Measurements from ENCODE around the gene TTC39C.
A peak's percentile ranks its signal among the peaks of the same experiment; 100 is the strongest.

TTC39C gene

DNA sequence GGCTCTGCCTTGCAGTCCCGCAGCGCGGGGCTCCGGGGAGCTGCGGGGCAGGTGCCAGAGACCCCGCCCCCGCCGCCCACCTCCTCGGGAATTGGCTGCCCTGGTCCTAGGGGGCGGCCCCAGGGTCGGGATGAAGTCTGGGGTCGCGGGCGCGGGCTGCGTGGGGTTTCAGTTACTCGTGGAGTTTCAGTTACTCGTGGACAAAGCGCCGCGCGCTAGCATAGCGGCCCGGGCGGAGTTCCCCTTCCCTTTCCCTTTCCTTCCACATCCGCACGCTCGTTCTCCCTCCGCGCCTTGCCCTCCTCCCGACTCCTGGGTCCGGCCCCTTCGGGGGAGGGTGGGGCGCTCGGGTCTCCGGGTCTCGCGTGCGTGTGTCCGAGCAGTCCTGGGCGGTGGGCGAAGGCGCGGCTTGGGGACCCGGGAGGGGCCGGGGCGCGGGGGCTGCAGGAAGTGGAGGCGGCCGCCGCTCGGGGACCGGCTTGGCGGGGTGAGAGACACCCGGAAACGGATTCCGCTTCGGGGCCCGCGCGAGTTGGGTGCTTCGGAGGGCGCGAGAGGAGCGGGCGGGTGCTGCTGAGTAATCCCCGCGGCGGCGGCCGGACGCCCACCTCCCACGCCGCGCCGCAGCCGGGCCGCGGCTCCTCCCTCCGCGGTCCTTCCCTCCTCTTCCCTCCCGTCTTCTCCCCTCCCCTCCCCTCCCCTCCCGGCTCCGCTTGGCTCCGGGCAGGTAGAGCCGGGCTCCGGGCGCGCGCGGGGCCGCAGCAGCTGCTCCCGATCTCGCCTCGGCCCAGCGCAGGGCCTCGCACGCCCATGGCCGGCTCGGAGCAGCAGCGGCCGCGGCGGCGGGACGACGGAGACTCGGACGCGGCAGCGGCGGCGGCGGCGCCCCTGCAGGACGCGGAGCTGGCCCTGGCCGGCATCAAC, at the start of gene TTC39C:
TSS of gene TTC39C (plus strand) at position 693 of the 924 bp plus-strand sequence. CDS start at position 811, 118 bp downstream.
- peak; percentile 86 for DNase-seq (ENCODE audit: low read depth)

- no peak for DNase-seq (ENCODE audit: low read depth)
These were observed 47.6 kb upstream of the TTC39C start for GRCh38 chr18:23966909-23967308.

DNA sequence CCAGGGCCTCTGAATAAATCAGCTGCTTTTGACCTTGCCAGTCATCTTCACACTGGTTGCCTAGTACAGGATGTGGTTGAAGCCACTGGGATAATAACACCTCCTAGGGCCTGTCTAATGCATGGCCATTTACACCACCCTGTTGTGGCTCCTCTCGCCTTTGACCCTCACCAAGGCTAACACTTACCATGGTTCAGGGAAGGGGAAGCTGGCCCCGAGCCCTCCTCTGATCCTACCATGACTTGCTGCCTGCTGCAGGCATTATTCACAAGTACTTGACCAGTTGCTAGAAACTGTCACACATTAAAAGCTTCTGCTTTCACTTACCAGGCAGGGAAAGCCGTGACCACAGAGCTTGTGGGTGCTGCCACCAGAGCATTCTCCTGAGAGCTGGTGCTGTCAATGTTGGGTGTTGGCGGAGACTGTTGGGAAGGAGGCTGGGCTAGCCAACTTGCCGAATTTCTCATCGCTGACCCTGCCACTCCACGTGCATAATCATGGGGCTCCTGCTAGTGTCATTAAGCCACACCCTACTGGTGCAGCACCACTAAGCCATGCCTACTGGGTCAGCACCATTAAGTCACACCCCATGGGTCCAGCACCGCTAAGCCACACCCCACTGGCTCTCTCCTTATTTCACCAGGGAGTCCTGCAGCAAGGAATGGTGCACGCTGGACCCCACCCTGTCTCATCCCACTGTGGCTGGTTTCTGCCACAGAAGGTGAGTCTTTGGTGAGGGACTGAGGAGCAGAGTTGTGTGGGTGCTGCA, 47.0 kb upstream of the TTC39C start:
- DNase-seq (ENCODE audit: low read depth): no peak

- no peak for DNase-seq (ENCODE audit: low read depth)
These were observed 45.6 kb upstream of the TTC39C start for GRCh38 chr18:23968638-23969604.

DNA sequence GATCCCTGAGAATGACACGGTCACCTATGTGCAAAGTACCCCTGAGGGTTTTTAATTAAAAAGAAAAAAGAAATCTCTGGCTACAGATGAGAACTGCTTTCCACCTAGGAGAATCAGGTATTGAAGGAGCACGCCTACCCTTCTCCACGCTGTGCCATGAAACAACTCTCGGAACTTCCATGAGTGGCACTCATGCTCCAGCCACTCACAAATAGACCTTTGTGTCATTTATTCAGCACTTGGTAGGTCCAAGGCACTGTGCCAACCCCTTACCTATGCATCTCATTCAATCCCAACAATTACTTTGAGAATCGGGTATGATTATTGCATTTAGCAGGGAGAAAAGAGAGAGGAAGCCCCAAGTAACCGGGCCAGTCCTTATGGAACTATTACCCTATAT, 44.9 kb upstream of the TTC39C start:
- DNase-seq (ENCODE audit: low read depth): no peak

- no peak for DNase-seq (ENCODE audit: low read depth)
These were observed 44.1 kb upstream of the TTC39C start for GRCh38 chr18:23970161-23971096.

DNA sequence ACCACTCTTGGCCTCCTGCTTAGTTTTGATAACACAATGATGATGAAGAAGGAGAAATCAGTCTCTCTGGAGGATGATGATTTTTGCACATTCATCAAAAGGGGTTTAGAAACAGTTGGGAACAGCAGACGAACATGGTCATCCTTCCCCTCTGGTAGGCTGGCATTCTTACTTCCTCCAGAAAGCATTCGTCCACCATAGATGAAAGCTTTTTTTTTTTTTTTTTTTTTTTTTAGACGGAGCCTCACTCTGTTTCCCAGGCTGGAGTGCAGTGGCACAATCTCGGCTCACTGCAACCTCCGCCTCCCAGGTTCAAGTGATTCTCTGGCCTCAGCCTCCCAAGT, 43.5 kb upstream of the TTC39C start:
- no peak for DNase-seq (ENCODE audit: low read depth)

- no peak for DNase-seq (ENCODE audit: low read depth)
These were observed 42.8 kb upstream of the TTC39C start for GRCh38 chr18:23971666-23972230.

DNA sequence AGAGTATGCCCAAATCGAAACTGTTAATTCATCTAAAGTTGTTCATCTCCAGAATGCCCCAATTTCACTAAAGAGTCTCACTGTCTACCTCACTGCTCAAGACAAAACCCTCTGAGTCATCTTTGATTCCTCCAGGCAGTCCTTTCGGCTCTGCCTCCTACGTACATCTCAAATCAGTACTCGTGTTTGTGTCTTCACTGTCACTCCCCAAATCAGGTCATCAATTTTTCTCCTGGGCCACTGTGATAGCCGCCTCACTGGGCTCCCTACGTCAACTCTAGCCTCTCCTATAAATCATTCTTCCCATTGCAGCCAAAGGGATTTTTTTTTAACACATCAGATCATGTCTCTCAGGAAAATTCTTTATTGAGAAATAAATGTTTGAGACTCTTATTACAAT, 42.1 kb upstream of the TTC39C start:
- no peak for DNase-seq (ENCODE audit: low read depth)

DNA sequence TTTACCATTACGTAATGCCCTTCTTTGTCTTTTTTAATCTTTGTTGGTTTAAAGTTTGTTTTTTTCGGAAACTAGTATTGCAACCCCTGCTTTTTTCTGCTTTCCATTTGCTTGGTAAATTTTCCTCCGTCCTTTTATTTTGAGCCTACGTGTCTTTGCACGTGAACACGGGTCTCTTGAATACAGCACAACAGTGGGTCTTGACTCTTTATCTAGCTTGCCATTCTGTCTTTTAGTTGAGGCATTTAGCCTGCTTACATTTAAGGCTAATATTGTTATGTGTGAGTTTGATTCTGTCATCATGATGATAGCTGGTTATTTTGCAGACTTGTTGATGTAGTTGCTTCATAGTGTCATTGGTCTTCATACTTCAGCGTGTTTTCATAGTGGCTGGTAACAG, 37.5 kb upstream of the TTC39C start:
- no peak for DNase-seq (ENCODE audit: low read depth)

GRCh38 chr18:23977719-23978483, 36.7 kb upstream of the TTC39C start:
- no peak for DNase-seq (ENCODE audit: low read depth)

GRCh38 chr18:23981369-23981980, 33.1 kb upstream of the TTC39C start:
- DNase-seq (ENCODE audit: low read depth): no peak

DNA sequence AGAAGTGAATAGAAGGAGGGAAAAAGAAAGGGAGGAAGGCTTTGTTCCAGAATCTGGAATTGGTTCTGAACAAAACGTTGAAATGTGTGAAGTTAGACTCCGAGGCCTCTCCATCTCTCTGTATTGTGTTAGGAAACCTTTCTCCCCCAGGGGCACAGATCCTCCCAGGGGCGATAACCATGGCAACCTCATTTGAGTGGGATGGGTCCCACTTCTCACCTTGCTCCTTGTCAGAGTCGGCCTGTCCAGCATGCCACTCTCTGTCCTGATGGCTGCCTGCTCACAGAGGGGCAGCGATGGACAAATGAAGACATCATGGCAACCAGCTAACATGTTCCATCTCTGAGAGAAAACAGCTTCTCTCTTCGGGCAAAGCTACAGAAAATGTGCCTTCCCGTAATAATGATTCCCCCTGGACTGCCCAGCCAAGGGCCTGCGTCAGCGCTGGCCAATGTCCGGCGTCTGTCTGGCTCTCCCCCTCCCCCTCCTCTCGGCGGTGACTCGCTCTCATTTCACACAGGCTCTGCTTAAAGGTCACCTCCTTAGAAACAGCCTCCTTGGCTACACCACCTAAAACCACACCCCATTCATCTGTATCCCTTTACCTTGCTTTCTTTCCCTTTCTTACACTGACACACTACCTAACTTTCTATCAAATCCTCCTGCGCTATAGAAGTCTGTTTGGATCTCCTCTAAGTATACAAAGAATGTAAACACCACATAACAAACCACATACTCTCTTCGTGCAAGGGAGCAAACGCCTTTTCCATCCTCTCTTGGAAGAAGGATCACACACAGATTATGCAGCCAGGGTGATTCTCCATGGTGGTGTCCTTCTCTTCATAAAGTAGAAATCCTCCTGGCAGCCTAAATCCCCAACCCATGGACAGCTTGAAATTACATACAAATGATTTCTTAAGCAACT, 32.1 kb upstream of the TTC39C start:
- DNase-seq (ENCODE audit: low read depth): peak; percentile 83

GRCh38 chr18:23983112-23983511, 31.4 kb upstream of the TTC39C start:
- DNase-seq (ENCODE audit: low read depth): no peak

DNA sequence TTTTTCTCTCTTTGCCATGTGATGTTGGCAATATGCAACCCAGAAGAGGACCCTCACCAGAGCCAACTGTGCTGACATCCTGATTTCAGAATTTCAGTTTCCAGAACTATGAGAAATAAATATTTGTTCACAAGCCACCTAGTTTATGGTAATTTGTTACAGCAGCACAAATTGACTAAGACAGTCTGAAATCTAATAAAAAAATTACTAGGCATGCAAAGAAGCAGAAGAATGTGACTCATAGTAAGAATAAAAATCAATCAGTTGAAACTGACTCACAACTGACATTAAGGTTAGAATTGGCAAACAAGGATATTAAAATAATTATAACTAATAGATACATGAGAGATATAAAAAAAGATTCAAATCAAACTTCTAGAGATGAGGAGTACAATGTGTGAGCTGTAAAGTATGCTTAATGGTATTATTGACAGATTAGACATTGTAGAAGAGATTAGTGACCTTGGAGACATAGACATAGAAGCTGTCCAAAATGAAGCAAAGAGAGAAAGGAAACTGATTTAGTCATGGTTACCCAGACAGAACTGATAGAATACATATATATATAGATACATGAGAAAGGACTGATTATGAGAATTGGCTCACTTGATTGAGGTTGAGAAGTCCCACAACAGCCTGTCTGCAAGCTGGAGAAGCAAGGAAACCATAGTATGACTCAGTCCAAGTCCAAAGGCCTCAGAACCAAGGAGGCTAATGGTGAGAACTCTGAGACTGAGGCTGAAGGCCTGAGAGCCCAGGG, 27.8 kb upstream of the TTC39C start:
- DNase-seq (ENCODE audit: low read depth): peak; percentile 51

DNA sequence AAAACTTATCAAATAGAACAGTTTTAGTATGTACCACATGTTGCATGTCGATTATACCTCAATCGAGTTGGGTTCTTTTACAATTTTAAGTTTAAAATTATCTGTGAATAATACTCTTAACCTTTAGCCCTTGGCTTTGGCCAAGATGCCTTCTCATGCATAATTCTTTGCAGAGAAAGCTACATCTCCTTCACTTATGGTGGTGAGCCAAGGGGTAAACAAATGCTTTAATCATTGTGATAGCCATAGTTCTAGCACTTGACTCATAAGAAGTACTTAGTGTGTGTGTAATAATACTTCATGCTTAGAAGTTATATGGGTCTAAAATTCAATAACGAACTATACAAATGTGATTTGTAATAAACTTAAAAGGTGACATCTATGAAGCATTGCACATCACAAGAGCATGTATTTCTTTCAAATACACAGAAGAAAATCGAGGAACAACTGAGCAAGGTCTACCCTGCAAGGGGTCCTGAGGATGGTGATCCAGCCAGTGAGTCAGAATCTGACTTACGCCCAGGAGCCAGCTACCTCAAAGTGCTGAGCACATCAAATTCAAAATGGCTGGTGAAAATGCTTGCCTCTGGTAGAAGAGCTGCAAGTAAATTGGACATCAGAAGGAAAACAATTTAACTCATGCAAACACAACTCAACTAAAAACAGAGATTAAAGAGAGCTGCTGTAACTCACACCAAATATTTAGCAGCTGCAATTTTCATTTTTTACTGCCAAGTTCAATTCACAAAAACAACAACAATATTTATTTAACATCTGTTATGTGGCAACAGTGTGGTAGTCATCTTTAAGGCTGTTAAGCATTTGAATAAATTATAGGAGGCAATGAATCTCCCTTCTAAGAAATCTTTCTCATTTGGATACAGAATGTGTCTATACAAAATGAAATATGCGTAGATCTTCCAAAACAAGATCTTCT, 23.8 kb upstream of the TTC39C start:
- DNase-seq (ENCODE audit: low read depth): no peak

Measured in EH (cell line).